HG03439 (cell line): ENCODE data around the gene MLH3.
"Not testable (repeated sequence)": the region's sequence is repeated elsewhere in the genome, so short reads cannot be mapped to it uniquely, and the experiment has no call there.

Experiments used
- ATAC-seq: cut with Tn5 transposase; IDR thresholded peaks from one replicate; pipeline ENCODE4 v1.9.1; 2021; ENCODE audit warnings: mild to moderate bottlenecking, moderate library complexity; ENCODE audit not compliant: unreplicated experiment

MLH3 gene

DNA sequence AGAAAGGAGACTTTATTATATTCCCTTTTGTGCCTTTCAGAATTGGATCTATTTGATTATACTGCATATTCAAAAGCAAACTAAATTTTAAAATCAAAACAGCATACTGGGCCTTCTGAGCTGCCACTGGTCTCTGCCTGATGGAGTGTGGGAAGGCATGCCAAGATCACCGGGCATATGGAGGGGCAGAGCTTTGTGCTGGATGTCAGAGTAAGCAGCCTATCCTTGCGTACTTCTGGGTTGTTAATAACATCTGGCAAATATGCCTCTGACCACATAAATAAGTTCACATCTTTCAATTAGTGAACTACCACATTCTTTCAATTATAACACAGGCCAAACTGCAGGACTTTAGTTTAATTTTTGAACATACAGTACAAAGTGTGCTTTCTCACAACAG, 18.3 kb downstream of the MLH3 start:
- no peak for ATAC-seq

DNA sequence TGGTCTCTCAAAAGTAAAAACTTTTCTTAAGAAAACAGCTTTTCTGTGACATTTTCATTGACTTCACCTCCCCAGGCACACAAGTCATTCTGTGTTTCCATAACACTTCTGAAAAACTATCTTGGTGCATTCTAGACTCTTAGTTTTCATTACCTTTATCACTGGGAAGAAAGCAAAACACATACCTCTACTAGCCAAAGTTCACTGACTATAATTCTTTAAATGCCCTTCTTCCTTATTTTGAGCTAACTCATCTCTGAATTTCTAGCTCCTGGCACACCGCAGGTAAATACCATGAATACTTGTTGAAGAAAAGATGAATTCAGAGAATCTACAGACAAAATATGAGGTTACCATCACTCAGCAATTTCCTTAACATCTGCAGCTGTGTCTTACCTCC, 21.1 kb downstream of the MLH3 start:
- no peak for ATAC-seq

DNA sequence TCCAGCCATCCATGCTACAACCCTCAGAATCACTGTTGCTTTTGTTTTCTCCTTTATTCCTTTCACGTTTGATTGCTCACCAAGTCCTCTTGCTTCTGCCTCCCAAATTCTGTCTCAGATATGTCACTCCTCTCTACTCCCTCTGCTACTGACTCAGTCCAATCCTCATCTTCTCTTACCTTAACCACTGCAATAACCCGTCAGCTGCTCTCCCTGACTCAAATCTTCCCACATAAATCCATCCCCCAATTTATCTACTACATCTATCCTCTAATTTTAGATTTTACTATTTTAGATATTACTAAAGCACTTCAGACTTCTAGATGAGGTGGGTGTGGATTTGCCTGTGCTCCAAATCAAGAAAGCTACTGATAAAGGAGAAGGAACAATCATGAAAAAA, 25.4 kb downstream of the MLH3 start:
- ATAC-seq: no peak

DNA sequence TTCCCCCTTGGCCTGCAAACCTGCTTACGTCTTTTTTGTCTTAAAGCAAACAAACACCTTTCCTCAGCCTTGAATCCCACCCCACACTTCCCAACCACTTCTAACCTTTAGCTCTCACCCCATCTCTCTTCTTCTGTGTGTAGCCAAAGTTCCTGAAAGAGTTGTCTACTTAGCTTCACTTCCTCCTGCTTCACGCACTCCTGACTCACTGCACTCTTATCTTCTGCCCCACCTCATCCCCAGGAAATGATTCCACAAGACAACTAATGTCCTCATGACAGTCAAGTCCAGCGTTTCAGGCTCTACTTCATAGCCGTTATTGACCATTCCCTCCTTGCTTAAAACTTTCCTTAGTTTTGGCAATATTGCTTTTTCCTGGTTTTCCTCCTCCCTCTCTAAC, 26.2 kb downstream of the MLH3 start:
- no peak for ATAC-seq

- no peak for ATAC-seq
Observed at GRCh38 chr14:75023108-75023507, 28.2 kb downstream of the MLH3 start.

- no peak for ATAC-seq
Observed at GRCh38 chr14:75022655-75023054, 28.6 kb downstream of the MLH3 start.

DNA sequence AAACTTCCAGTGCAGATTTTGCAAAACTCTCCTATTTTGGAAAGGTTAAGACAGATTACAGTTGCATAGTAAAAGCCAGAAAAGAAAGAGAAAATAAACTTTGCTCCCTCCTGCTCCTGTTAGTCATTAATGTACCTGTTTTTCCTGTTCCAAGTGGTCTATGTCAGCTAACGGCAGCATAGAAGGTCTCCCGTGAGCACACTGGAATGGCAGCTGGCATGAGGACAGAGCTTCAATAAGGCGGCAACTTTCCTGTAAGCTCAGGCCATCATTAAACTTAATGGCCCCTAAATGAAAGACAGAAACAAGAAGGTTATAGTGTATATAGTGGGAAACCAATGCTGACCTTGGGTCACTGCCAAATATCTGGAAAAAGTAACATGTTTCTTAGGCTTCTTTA, 32.6 kb downstream of the MLH3 start:
- no peak for ATAC-seq

- no peak for ATAC-seq
Observed at GRCh38 chr14:75016815-75017214, 34.5 kb downstream of the MLH3 start.

DNA sequence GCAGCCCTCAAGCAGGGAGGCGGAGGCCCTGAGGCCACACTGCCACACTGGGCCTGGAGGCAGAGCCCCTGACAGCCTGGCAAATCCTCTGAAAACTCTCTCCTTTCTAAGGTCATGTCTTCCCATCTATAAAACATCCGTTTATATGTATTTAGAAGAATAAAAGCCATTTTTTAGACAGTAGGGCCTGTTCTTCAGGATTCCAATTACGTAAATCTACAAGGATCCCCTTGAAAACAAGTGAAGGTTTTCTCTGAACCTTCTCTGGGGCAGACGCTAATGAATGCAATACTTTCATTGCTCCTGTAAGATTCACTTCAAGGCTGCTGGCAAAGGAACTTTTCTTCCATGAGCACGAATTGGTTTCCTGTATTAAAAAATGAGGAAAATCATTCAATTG, 35.8 kb downstream of the MLH3 start:
- no peak for ATAC-seq

DNA sequence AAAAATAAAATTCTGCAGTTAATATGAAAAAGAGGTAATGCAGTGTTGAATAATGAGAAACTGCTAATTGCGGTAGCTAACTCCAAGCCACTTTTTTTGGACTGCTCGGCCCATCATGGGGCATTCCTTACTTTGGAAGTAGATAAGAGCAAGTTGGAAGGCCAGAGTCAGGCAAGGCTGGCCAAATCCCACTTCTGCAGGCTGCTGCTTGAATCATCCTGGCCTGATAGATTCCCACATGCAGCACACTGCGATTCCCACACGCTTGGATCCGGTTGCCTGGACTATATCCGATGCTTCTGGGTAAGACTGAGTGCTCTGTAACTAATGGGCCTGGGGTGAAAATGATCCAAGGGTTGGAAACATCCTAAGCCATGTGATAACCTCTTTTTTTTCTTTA, 38.0 kb downstream of the MLH3 start:
- no peak for ATAC-seq

GRCh38 chr14:75011356-75011994, 39.8 kb downstream of the MLH3 start:
- ATAC-seq: no peak

DNA sequence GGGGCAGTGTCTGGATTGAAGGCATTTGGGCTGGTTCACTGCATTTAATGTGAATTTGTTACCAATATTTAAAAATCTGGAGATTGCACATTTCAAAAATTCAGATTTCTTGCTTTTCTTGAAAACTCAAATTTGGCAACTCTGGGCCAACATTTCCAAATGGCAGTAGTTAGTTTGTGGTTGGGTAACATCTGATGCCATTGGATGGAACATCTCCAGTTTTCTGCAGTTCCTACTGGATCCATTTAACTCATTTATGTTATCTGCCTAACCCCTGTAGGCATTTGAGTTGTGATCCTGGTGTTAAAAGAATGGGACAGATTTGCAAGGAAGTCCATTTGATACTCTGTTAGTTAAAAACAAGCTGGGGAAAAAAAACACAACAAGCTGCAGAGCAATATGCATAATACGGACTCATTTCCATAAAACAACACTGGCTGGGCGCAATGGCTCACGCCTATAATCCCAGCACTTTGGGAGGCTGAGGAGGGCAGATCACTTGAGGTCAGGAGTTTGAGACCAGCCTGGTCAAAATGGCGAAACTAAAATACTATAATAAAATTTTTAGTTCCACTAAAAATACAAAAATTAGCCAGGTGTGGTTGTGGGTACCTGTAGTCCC, 40.7 kb downstream of the MLH3 start:
- no peak for ATAC-seq

DNA sequence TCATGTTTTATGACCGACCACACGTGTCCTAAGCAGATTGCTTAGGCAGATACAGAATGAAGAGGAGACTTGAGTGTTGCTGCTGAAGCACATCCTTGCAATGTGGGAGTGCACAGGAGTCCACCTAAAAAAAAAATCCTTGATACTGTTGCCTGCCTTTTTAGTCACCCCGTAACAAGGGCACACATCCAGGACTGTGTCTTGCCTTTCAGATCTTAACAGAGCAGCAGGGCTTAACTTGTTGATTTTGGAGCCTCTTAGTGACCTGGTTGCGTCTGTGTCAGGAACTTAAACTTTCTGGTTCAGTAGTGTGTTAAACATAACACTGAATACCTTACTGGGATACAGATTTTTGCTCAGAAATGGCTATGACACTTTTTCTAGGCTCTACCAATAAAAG, 42.1 kb downstream of the MLH3 start:
- no peak for ATAC-seq

GRCh38 chr14:75005357-75005756, 45.9 kb downstream of the MLH3 start:
- ATAC-seq: no peak

GRCh38 chr14:75003250-75004027, 47.8 kb downstream of the MLH3 start:
- ATAC-seq: peak; percentile 3

DNA sequence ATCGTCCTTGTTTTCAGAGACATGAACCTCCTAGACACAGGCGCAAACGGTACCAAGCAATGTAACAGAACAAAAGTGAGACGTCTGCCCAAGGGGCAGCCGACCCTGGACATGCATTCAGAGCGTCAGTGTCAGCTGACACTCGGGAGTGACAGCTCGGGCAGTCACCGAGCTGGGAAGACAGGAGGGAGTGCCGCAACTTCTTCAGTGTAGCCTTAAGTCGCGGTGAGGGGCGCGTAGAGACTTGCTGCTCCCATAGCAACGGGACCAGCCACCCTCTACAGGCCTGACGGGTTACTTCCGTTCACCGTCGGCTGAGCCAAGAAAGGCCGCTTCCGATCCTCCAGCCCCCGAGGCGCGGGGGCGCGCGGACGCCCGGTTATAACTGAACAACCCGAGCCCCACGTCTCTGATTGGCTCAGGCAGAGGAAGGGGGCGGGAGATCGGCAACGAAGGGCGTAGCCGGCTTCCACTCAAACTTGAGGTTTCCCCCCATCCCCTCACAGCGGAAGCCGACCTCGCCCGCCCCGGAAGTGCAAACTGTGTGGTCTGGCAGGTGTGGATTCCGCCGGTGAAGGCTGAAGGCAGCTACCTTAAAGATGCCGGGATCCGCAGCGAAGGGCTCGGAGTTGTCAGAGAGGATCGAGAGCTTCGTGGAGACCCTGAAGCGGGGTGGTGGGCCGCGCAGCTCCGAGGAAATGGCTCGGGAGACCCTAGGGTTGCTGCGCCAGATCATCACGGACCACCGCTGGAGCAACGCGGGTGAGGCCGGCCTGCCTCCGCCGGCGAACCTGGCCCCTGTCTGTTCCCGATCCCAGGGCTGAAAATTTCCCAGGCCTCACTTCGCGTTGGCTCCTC, 48.6 kb downstream of the MLH3 start, which contains the start of gene EIF2B2:
Gene EIF2B2, plus strand, starts transcription at position 530 of the 858 bp plus-strand sequence. Its CDS starts 70 bp downstream, at position 600.
- ATAC-seq: peak; percentile 97

DNA sequence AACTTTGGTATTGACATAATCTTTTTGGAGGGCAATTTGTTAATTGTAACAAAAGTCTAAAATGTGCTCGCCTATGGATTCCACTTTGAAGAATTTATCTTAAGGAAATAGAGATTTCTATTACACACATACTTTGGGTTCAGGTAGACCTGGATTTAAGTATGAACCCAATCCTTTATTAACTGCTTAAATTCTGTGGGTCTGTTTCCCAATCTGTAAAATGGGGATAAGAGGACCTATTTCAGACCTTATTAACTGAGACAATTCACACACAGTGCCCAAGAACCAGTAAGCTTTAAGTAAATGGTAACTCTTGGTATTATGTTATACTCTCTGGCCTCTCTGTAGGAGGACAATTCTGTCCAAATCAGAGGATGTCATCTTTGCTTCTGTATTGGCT, 49.4 kb downstream of the MLH3 start:
- ATAC-seq: no peak

GRCh38 chr14:75001261-75001660, 50.0 kb downstream of the MLH3 start:
- ATAC-seq: no peak

- ATAC-seq: not testable (repeated sequence)
Observed at GRCh38 chr14:74995781-74996180, 55.5 kb downstream of the MLH3 start.

- ATAC-seq: not testable (repeated sequence)
Observed at GRCh38 chr14:74994182-74994581, 57.1 kb downstream of the MLH3 start.

- no peak for ATAC-seq
Observed at GRCh38 chr14:74988993-74989392, 62.3 kb downstream of the MLH3 start.
